ENCODE measurements around the gene MACROH2A2. TPM values are rescaled to one million over a fixed set of nuclear protein-coding genes. Genes with fewer than 3 reads are reported as not detected.

The MACROH2A2 gene
- total and polyA plus RNA-seq, 2 experiments from 2014 or later: 11.6 to 16.2 TPM

- H2AFZ ChIP-seq: no peak overlapping the region
- peaks cover 14% of the 10 kb centered on the region for H3K4me1 Mint-ChIP-seq
- H3K9me2 ChIP-seq (ENCODE audit: insufficient read depth): no peaks in the 10 kb centered on the region
- peaks cover 6% of the 10 kb centered on the region for H3K27me3 Mint-ChIP-seq (ENCODE audit: insufficient read depth, low read depth, poor library complexity)
- H3K4me3 Mint-ChIP-seq: peak overlapping the region; percentile 74
- peak overlapping the region; percentile 38 for H3K4me3 ChIP-seq
- peaks cover 7% of the 10 kb centered on the region; the same call in 1 of the 2 replicates for H3K27me3 ChIP-seq (ENCODE audit: insufficient read depth)
- TF ChIP-seq STAT1 (IDR thresholded peaks at IDR 0.05; ENCODE audit: unreplicated experiment) (no peak), EZH2 (IDR thresholded peaks at IDR 0.05; ENCODE audit: low read depth, unreplicated experiment) (no peak), REST (IDR thresholded peaks at IDR 0.05; ENCODE audit: unreplicated experiment) (no peak), ZNF462 (CRISPR knock-in tag; IDR thresholded peaks at IDR 0.05) (no peak), JUNB (IDR thresholded peaks at IDR 0.05; ENCODE audit: unreplicated experiment) (no peak)
- H3F3A ChIP-seq (replicated peaks; ENCODE audit: low read depth): 0 out of 2 replicates have a peak, but pooled peaks cover 3% of the 10 kb centered on the region
- H3K36me3 Mint-ChIP-seq (ENCODE audit: low read depth): peaks cover 19% of the 10 kb centered on the region
- H3K79me2 ChIP-seq (replicated peaks; ENCODE audit: insufficient read depth): peaks cover 7% of the 10 kb centered on the region; the same call in 1 of the 2 replicates
- H4K20me1 ChIP-seq (replicated peaks; ENCODE audit: insufficient read depth): no peaks in the 10 kb centered on the region; the same call in none of the 2 replicates
- ATAC-seq: no peak
- DNase-seq (ENCODE audit: low spot score): no peak
- peak overlapping the region; percentile 9 for H3K27ac ChIP-seq (ENCODE audit: low read depth)
- peak overlapping the region; percentile 98 for H3K27ac Mint-ChIP-seq
- peak overlapping the region; percentile 30 for H3K4me2 ChIP-seq
- peaks cover 12% of the 10 kb centered on the region; the same call in 1 of the 2 replicates for H3K4me1 ChIP-seq (ENCODE audit: insufficient read depth)
- peaks cover 4% of the 10 kb centered on the region for H3K36me3 ChIP-seq (ENCODE audit: insufficient read depth)
- no peaks in the 10 kb centered on the region for H3K9me3 Mint-ChIP-seq
Observed at GRCh38 chr10:70147259-70147625, 94.6 kb downstream of the MACROH2A2 start.

Data from GM23338 (cell line).